Measurements from ENCODE around the gene CNPY3. TPM values are rescaled to one million over a fixed set of nuclear protein-coding genes. Genes with fewer than 3 reads are reported as not detected.
A peak's percentile ranks its signal among the peaks of the same experiment; 100 is the strongest.

CNPY3 gene
- total and polyA plus RNA-seq, 2 of the 13 experiments (the other 11 are each of a cell fraction or from before 2014, with no cell fraction given): 42.3 to 60.2 TPM

- peak; percentile 50; the same call in 1 of the 2 replicates for TF ChIP-seq HOMEZ (CRISPR knock-in tag; IDR thresholded peaks at IDR 0.05; ENCODE audit: low read depth)
- peak; percentile 11; the same call in 1 of the 2 replicates for TF ChIP-seq ZNF329 (CRISPR knock-in tag; IDR thresholded peaks at IDR 0.05; ENCODE audit: low read depth)
- no peak for TF ChIP-seq ZNF432 (CRISPR knock-in tag; IDR thresholded peaks at IDR 0.05; ENCODE audit: borderline replicate concordance)
- TF ChIP-seq ZSCAN12 (CRISPR knock-in tag; IDR thresholded peaks at IDR 0.05): no peak; the same call in 1 of the 2 replicates
- TF ChIP-seq ONECUT2 (CRISPR knock-in tag; IDR thresholded peaks at IDR 0.05): peak; percentile 70
- TF ChIP-seq ZNF563 (CRISPR knock-in tag; IDR thresholded peaks at IDR 0.05): peak; percentile 97
- 0 out of 2 replicates have a peak, but pooled peaks have one; percentile 18 for TF ChIP-seq ZNF772 (CRISPR knock-in tag; IDR thresholded peaks at IDR 0.05)
- TF ChIP-seq NKX3-1 (CRISPR knock-in tag; IDR thresholded peaks at IDR 0.05): no peak
- peak; percentile 72; the same call in 1 of the 2 replicates for TF ChIP-seq ZIK1 (CRISPR knock-in tag; IDR thresholded peaks at IDR 0.05; ENCODE audit: borderline replicate concordance, low read depth)
- no peak for TF ChIP-seq ZNF597 (CRISPR knock-in tag; IDR thresholded peaks at IDR 0.05)
- TF ChIP-seq MATR3 (CRISPR knock-in tag; IDR thresholded peaks at IDR 0.05): no peak
- peak; percentile 94 for TF ChIP-seq KAT7 (CRISPR knock-in tag; IDR thresholded peaks at IDR 0.05; ENCODE audit: borderline replicate concordance)
- peak; percentile 92; the same call in 1 of the 2 replicates for TF ChIP-seq ZNF44 (CRISPR knock-in tag; IDR thresholded peaks at IDR 0.05)
- TF ChIP-seq ZNF609 (CRISPR knock-in tag; IDR thresholded peaks at IDR 0.05; ENCODE audit: borderline replicate concordance): peak; percentile 69
- TF ChIP-seq ERF (CRISPR knock-in tag; IDR thresholded peaks at IDR 0.05): peak; percentile 97
- TF ChIP-seq CTCF (CRISPR knock-in tag; IDR thresholded peaks at IDR 0.05): peak; percentile 33; the same call in 1 of the 2 replicates
- 0 out of 2 replicates have a peak, but pooled peaks have one; percentile 60 for TF ChIP-seq ZNF850 (CRISPR knock-in tag; conservative IDR thresholded peaks at IDR 0.05)
- TF ChIP-seq CCAR2 (optimal IDR thresholded peaks at IDR 0.05; ENCODE audit: low read depth, low read length): no peak
These were observed 49.7 kb downstream of the CNPY3 start, which contains the start of gene PEX6 (continued) for GRCh38 chr6:42978839-42979522.
